GM18526 (cell line): ENCODE measurements around the gene IFT25.

Experiments
- POLR2A ChIP-seq: IDR thresholded peaks from 3 replicates; pipeline ENCODE4 v1.6.1; 2011; ENCODE audit not compliant: insufficient read length; ENCODE audit errors: extremely low read depth

Gene IFT25

DNA sequence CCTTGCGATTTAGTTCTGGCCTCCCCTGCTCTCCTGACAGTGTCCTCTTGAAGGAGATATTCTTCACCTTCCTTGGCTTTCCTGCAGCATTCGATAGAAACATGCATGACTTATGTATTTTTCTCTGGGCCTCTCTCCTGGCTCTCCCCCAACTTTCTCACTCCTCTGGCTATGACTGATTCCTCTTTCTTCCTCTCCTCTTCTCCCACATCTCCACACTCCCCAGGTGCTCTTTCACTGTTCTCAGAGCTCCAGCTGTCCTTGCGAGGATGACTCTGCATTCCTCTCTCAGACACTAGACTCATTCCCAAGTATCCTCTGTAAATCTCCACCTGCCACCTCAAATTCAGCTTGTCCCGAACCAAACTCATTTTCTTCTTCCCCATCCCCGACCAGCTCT, 18.6 kb upstream of the IFT25 start:
- TF ChIP-seq POLR2A = no peak

DNA sequence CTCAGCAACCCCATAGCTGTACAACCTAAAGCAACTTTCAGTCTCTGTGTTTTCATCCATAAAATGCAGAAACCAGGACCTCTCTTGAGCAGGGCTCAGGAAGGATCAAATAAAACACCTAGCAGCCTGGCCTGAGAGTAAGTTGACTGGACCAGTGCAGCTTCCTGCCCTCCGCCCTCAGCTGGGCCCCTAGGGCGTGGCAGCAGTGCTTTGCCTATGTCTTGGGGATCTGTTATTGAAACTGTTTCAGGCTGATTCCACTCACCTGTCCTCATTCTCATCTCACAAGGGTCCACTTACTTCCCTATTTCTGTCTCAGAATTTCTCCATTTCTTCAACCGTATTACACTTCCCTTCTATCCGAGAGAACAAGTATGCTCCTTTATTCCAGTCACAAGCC, 18.0 kb upstream of the IFT25 start:
- no peak for TF ChIP-seq POLR2A

DNA sequence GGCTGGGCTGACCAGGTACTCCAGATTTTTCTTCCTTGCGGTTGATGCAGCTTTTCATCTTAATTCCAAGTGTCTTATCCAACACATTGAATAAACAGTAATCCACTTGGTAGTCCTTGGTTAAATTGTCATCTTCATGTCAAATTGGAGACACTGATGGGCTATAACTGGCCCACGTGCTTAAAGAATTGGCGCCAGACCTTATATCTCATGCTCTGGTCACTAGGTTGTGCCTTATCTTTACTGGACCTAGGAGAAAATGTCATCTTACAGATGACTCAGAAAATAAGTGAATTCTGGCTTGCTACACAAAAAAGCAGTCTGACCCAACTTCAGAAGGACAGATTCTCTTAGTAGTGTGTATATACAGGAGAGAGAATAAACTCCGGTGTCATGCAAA, 16.9 kb upstream of the IFT25 start:
- TF ChIP-seq POLR2A = no peak

DNA sequence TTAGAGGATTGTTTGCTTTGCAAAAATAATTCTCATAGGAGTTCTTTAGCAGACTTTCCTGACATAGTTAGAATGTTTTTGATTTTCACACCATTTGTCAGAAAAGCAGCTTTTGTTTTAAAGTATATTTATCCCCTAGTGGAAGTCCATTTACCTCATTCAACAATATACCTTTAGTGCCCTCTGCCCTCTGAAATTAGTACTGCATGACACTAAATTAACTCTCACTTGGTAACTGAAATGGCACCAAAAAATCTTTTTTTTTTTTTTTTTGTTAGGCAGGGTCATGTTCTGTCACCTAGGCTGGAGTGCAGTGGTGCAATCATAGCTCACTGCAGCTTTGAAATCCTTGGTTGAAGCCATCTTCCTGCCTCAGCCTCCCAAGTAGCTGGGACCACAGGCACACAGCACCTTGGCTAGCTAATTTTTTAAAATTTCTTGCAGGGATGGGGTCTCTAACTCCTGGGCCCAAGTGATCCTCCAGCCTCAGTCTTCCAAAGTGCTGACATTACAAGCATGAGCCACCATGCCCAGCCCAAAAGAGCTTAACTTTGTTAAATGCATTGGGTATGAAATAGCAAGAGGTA, 14.3 kb upstream of the IFT25 start:
- no peak for TF ChIP-seq POLR2A

DNA sequence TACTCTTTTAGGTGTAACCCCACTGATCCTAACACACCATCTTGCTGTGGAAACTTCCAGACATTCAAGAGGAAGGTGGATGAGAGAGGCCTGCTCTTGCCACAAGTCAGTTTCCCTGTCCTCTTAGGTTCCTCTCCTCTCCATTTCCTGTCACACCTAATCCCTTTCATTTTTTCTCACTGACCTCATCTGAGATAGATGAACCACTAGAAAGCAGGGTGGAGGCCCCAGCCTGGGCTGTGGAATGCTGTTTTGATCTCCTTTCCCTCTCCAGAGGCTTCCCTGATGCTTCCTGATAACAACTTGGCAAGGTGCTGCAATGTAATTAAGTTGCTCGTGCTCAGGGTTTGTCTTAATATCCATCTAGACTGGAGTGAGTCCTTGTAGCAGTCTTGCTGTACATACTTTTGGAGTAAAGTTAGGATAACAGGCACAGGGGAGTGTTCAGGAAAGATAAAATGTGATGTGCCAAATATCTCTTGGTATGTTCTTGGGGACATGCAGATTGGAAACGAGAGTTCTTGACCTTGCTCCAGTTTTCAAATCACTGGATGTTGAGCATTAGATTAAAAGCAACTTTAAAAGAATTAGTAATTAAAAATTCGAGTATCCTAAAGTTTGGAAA, 11.8 kb upstream of the IFT25 start:
- TF ChIP-seq POLR2A = no peak

DNA sequence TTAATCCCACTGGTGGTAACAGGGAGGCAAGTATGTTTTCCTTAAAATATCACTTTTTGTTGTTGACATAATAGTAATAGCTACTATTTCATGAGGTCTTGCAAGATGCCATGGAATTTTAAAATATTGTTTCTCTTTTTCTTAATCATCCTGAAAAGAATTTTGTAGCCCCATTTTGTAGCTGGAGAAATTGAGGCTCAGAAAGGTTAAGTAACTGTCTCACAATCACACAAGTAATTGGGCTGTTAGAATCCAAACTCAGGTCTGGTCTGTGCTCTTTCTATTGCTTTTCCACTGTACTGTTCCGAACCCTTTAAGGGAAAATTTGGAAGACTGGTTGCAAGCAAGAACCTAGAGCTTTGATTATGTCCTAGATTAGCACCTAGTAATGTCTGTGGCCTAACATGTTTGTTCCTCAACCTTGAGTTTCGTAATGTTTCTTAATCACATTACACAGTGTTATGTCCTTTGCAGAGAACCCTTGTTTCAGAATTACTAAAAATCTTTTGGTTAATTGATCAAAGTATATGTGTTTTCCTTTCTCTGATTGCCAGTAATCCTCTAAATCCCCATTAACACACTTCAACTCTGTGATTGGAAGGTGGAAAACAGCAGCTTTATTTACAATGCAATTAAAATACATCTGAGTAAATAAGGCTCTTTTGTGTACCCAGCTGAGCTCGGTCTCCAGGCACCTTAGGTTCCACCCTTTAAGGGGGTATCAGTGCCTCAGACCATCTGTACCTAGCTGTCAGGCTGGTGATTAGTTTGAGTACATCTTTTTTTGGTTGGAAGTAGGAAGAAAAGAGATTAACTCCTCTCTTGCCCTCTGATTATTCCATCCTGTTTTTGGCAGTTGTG, 11.0 kb upstream of the IFT25 start:
- no peak for TF ChIP-seq POLR2A

DNA sequence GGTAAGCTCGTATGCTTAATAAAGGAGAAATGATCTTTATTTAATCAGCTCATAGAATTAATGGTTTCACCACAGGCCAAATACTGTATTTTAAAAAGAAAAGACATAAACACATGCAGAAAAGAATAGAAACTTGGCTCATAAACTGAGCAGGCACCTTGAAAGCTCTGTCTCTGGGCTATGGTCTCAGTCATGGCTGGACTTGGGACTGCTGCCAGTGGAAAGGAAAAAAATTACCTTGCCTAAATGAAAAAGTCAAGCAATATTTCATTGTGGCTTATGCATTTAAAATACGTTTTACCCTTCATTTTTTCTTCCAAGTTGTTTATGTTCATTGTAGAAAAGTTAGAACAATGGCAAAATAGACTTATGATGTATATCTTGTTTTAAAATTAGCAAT, 8.6 kb upstream of the IFT25 start:
- TF ChIP-seq POLR2A = no peak

DNA sequence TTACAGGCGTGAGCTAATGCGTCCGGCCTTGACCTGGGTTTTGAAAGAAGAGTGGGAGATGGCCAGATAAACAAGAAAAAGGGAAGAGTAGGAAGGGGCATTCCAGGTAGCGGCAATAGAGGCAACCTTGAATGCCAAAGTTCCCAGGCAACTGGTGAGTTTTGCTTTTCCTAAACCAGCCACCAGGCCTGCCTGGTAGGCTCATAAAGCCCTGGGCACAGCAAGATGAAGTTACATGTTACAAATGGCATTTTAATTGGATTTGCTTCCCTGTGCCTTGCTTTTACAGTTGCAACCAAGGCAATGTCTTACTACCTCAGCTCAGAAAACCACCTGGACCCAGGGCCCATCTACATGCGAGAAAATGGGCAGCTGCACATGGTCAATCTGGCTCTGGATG, 6.2 kb upstream of the IFT25 start:
- TF ChIP-seq POLR2A = no peak

DNA sequence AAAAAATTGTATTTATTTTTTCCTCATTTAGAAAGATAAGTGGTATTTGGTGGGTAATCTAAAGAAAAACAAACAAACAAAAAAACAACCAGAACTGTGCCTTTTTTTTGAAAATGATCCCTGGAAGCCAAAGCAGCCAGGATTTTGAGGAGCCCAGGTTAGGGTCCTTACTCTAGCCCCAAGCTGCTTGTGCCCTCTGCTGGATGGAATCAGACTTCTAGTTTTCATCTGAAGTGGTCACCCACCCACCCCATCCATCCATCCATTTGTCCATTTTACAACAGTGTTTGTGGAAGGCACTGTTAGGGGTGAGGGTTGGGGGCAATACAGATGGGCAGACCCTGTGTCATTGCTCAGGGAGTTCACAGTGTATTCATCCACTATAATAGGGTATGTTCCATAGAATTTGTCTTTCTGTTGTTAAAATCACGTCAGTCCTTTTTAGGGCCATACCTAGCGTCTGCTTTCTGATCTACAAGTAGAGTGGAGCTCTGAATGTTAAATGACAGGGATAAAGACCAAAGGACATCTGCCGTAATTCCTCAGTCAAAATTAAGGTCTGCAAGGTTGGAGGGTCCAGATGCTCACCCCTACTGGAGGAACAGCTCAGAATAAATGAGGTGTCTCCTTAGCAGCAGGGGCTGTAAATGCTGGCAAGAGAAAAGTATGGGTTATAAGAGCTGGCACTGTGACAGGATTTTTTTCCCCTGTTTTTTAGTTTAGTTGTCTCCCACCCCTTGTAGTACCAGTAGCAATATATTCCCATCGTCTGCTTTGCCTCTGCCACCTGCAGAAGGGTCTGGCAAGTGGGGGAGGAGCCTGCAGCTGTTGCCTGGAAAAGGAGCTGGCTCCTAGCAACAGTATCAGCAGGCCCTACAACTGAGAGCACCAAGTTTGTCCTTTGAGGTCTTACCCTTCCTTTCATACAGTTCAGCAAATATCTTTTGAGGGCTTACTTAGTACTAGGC, 3.8 kb upstream of the IFT25 start:
- TF ChIP-seq POLR2A = no peak

DNA sequence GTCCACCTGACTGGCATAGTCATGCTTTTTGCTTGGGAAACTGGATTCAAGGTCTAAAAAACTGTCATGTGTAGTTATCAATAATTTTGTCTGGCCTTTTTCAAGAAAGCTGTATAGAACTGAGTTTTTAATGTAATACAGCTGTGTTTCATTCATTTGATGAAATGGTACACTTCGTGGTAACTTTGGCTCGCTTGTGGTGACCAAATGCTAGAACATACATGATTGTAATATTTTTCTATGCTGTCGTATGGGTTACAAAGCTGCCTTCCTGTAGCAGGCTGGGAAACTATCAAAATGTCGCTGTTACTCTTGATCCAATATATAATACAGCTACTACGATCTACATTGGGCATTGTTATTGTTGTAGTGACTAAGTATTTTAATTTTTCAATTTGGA, 2.8 kb upstream of the IFT25 start:
- TF ChIP-seq POLR2A = no peak

DNA sequence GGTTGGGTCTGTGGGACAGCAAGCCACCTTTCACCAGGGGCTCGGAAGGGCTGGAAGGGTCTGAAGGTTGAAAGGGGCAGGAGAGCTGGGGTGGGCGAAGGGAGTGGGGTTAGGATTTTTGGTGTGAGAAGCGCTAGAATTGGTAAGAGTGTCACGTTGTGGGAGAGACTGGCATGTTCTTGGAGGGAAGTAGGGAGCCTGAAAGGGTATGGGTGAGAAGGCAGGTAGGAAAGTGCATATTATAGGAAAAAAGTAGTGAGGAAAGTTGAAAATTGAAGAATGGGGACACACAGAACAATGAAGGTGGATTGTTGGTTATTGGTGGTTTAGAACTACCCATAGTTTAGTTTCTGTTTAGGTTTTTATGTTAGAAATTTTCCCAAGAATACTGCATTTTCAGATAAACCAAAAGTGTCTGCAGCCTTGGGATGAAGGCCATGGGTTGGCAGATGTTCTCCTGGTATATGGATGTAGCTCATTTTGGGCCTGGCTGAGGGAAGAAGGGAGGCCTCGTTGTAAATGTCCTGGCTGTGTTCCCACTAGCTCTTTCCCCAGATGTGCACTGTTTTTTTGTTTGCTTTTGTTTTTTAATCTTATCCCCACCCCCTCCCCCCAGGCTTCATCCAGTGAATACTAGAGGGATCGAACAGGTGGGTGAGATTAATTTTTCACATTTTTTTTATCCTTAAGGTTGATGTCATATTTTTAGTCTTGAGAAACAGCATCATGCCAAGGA, 1.8 kb upstream of the IFT25 start:
- no peak for TF ChIP-seq POLR2A

DNA sequence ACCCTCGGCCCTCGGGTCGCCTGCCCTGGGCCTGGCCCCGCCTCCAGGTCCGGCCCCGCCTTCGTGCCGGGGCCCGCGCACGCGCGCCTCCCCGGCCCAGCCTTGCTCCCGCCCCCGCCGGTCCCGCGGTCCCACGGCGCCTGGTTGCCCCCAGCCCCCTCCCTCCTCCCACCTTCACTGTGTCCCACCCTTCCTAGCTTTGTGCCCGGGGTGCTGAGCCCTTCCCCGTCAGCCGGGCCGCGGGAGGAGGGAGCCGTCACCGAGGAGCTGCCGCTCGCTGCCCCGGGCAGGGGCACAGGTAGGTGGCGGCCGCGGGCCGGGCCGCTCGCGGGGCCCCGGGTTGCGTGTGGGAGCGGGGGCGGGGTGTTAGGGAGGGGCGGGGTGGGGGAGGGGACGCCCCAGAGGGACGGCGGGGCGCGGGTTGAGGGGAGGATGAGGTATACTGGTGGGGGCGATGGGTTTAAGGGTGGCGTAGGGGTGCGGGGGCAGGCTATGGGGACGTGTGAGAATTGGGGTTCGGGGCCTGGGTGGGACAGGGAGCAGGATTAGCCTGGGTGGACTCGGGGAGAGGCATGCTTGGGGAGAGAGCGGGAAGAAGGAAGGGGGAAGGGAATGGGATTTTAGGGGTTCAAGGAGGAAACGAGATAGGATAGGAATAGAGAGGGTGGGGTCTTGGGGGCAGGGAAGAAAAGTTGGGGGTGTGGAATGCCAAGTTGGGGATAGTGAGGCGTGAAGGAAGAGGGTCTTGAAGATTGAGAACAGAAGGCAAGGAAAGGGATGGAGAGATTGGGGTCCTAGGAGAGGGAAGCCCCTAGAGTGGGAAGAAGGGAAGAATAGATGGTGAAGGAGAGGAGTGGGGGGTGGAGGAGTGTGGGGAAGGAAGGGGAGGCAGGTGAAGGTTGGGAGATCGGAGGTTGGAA, 1.0 kb upstream of the IFT25 start, which contains the start of gene LRRC42:
Gene LRRC42, plus strand, starts transcription at position 99 of the 920 bp plus-strand sequence. CDS start 5,650 bp downstream, outside the sequence.
- peak; percentile 49 for TF ChIP-seq POLR2A

DNA sequence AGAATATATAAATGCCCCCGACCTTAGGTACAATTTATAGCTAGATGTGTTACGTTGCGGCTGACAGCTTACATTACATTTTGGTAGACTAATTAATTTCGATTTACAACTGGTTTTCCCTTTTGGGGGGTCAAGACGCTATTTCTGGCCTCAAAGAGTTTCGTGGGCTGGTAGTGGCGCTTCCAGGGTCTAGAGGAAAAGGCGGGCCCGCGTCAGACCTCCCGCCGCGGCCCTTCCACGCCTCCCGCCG, 391 bp downstream of the IFT25 start:
- no peak for TF ChIP-seq POLR2A
